ENCODE results near the gene CEMIP.

DNA sequence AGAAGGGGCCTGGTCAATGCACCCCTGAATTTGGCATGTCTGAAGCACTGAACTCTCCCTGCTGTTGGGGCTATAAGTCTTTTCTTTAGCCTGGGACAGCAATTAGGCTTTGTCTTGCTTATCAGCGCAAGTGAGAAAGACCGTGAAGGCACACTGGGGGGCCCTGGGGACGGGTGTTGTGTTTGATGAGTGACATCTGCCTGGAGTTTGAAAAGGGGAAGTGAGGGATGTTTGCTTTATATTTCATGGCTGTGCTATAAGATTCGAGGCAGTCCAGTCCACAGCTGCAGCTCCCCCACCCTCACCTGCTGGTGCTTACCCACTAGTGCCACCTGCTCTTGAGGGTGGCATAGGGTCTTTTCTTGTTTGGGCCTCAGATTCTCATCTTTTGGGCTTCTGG lies 44.8 kb downstream of the CEMIP start:
- TF ChIP-seq, protein P1, sequence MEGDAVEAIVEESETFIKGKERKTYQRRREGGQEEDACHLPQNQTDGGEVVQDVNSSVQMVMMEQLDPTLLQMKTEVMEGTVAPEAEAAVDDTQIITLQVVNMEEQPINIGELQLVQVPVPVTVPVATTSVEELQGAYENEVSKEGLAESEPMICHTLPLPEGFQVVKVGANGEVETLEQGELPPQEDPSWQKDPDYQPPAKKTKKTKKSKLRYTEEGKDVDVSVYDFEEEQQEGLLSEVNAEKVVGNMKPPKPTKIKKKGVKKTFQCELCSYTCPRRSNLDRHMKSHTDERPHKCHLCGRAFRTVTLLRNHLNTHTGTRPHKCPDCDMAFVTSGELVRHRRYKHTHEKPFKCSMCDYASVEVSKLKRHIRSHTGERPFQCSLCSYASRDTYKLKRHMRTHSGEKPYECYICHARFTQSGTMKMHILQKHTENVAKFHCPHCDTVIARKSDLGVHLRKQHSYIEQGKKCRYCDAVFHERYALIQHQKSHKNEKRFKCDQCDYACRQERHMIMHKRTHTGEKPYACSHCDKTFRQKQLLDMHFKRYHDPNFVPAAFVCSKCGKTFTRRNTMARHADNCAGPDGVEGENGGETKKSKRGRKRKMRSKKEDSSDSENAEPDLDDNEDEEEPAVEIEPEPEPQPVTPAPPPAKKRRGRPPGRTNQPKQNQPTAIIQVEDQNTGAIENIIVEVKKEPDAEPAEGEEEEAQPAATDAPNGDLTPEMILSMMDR (IDR thresholded peaks at IDR 0.05): no peak
- TF ChIP-seq POLR2A (IDR thresholded peaks at IDR 0.05) (no peak), POLR2AphosphoS5 (IDR thresholded peaks at IDR 0.05) (no peak)
